Measurements from ENCODE around the gene IFT80. TPM values are rescaled to one million over a fixed set of nuclear protein-coding genes. Genes with fewer than 3 reads are reported as not detected.
A peak's percentile ranks its signal among the peaks of the same experiment; 100 is the strongest.

IFT80 gene
- total and polyA plus RNA-seq, 2 experiments from 2014 or later, result 24.1 to 42.5 TPM

- Histone ChIP-seq H3K27ac (no peak overlapping the region), H3K36me3 (no peaks in the 10 kb centered on the region), H3K4me1 (ENCODE audit: low read depth) (peaks cover 8% of the 10 kb centered on the region), H3K27me3 (no peaks in the 10 kb centered on the region), H3K9me3 (ENCODE audit: low read depth) (no peaks in the 10 kb centered on the region), H3K4me3 (no peak overlapping the region)
- DNase-seq (ENCODE audit: low read depth in 1 of 2, low spot score in 1 of 2), result no peak
- TF ChIP-seq CTCF (IDR thresholded peaks at IDR 0.05; ENCODE audit: low read depth, low read length), result no peak
Observed at GRCh38 chr3:160392798-160393197, 6.2 kb downstream of the IFT80 start.

GRCh38 chr3:160390565-160391138, 8.4 kb downstream of the IFT80 start:
- peak overlapping the region; percentile 43 for H3K27ac ChIP-seq
- H3K4me1 ChIP-seq (ENCODE audit: low read depth), result peaks cover 9% of the 10 kb centered on the region
- H3K27me3 ChIP-seq, result no peaks in the 10 kb centered on the region
- no peak for DNase-seq (ENCODE audit: low read depth in 1 of 2, low spot score in 1 of 2)
- no peaks in the 10 kb centered on the region for H3K36me3 ChIP-seq
- H3K9me3 ChIP-seq (ENCODE audit: low read depth), result no peaks in the 10 kb centered on the region
- no peak overlapping the region for H3K4me3 ChIP-seq
- no peak for TF ChIP-seq CTCF (IDR thresholded peaks at IDR 0.05; ENCODE audit: low read depth, low read length)

- no peak for DNase-seq (ENCODE audit: low read depth in 1 of 2, low spot score in 1 of 2)
Observed at GRCh38 chr3:160384639-160385318, 14.2 kb downstream of the IFT80 start.

GRCh38 chr3:160381470-160381869, 17.6 kb downstream of the IFT80 start:
- Histone ChIP-seq H3K36me3 (peaks cover 7% of the 10 kb centered on the region), H3K27me3 (no peaks in the 10 kb centered on the region), H3K4me3 (no peak overlapping the region), H3K27ac (no peak overlapping the region), H3K4me1 (ENCODE audit: low read depth) (peaks cover 12% of the 10 kb centered on the region), H3K9me3 (ENCODE audit: low read depth) (no peaks in the 10 kb centered on the region)
- DNase-seq (ENCODE audit: low read depth in 1 of 2, low spot score in 1 of 2), result peak in 1 of 2 donors; percentile 45
- no peak for TF ChIP-seq CTCF (IDR thresholded peaks at IDR 0.05; ENCODE audit: low read depth, low read length)

More at GRCh38 chr3:160384639-160385318, 14.2 kb downstream of the IFT80 start:
- Histone ChIP-seq H3K4me1 (ENCODE audit: low read depth) (peaks cover 6% of the 10 kb centered on the region), H3K27ac (no peak overlapping the region), H3K4me3 (no peak overlapping the region), H3K27me3 (no peaks in the 10 kb centered on the region), H3K9me3 (ENCODE audit: low read depth) (no peaks in the 10 kb centered on the region), H3K36me3 (no peaks in the 10 kb centered on the region)
- no peak for TF ChIP-seq CTCF (IDR thresholded peaks at IDR 0.05; ENCODE audit: low read depth, low read length)

- H3K4me3 ChIP-seq, result no peak overlapping the region
- no peaks in the 10 kb centered on the region for H3K9me3 ChIP-seq (ENCODE audit: low read depth)
- no peaks in the 10 kb centered on the region for H3K27me3 ChIP-seq
- no peak for TF ChIP-seq CTCF (IDR thresholded peaks at IDR 0.05; ENCODE audit: low read depth, low read length)
- peaks cover 6% of the 10 kb centered on the region for H3K4me1 ChIP-seq (ENCODE audit: low read depth)
- H3K27ac ChIP-seq, result no peak overlapping the region
- no peak for DNase-seq (ENCODE audit: low read depth in 1 of 2, low spot score in 1 of 2)
- peaks cover 19% of the 10 kb centered on the region for H3K36me3 ChIP-seq
Observed at GRCh38 chr3:160379628-160380214, 19.3 kb downstream of the IFT80 start.
